Activated CD4-positive, alpha-beta T cell treated with anti-CD3 and anti-CD28 coated beads, Interleukin-2, Interleukin-4, amounts not matched to agents 100 ng/mL and 50 ng/mL, durations not matched to agents 16 hours and 8 hours (primary cell): ENCODE measurements around the gene LUZP2.

Experiments used
- DNase-seq: peaks from one replicate; pipeline ENCODE4 v3.0.0-alpha.2; 2020; ENCODE audit warnings: low spot score

Gene LUZP2

DNA sequence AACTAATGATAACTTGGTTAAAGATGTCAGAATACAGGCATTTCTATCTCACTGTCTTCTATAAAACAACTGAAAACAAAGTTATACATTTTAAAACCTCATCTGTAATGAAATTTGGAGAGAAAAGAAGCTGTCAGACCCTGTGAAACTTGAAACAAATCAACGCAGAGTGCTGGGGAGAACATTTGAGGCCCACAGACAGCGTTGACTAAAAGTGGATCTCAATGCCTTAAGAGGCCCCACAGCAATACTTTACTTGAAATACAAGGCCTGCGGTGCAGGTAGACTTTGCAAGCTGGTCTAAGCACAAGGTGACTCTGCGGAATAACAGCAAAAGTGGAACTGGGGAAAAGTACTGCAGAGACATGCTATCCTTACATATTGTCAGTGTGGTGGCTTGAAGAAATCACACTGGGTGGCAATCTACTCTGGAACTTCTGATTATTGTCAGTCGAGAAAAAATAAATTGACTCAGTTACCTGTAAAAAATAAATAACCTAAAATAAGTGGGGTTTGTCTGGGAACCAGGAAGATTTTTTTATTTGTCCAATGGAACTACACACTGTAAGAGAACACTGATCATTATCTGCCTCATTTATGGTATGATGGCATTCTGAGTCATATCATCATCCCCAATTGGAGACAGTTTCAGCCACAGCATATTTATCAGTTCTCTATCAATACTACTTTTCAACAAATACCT lies 138.9 kb downstream of the LUZP2 start:
- DNase-seq = no peak

DNA sequence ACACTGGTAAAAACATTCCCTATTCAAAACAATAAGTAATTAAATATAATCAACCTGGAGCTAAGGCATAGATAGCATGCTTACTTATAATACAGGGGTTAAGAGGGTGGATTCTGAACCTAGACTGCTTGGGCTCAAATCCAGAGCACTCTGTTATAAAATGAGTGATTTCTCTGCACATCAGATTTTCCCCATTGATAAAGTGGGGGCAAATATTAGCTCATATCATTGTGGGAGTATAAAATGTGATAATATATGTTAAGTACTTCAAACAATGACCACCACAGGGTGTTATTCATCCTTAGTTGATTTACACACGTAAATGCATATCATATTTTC lies 139.4 kb downstream of the LUZP2 start:
- DNase-seq = no peak

DNA sequence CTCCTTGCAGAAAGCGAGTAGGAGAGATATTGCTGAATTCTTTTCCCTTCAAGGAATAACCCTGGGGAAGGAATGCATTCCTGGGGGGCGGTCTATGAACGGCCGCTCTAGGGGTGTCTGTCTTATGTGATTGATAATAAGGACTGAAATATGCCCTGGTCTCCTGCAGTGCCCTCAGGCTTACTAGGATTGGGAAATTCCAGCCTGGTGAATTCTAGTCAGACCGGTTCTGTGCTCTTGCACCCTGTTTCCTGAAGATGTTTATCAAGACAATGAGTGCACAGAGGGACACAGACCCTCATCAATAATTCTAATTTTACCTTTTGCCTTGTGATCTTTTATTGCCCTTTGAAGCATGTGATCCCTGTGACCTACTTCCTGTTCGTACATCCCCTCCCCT lies 140.7 kb downstream of the LUZP2 start:
- no peak for DNase-seq

- no peak for DNase-seq
Measured at GRCh38 chr11:24642648-24643047, 145.8 kb downstream of the LUZP2 start.

GRCh38 chr11:24645563-24645962 lies 148.7 kb downstream of the LUZP2 start:
- DNase-seq = no peak

GRCh38 chr11:24651873-24652272 lies 155.0 kb downstream of the LUZP2 start:
- no peak for DNase-seq

GRCh38 chr11:24653901-24654300 lies 157.0 kb downstream of the LUZP2 start:
- no peak for DNase-seq

DNA sequence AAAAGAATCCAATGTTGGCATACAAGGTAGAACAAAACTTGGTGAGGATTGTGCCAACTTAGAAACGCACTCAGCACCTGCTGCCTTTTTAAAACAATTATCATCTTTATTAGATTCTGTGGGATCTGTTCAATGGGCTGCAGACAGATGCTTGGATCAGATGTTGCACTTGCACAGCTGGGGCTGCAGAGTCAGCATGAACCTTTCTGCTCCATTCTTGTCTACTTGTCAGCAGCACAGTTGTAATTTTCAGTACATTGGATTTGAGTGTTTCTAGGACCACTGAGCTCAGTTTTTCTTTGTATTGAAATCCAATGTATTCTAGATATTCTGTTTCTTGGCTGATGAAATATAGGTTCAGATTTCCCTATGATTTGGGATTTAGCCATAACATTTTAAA lies 164.5 kb downstream of the LUZP2 start:
- no peak for DNase-seq

- DNase-seq = no peak
Measured at GRCh38 chr11:24664399-24664798, 167.5 kb downstream of the LUZP2 start.

- no peak for DNase-seq
Measured at GRCh38 chr11:24667353-24667968, 170.6 kb downstream of the LUZP2 start.

DNA sequence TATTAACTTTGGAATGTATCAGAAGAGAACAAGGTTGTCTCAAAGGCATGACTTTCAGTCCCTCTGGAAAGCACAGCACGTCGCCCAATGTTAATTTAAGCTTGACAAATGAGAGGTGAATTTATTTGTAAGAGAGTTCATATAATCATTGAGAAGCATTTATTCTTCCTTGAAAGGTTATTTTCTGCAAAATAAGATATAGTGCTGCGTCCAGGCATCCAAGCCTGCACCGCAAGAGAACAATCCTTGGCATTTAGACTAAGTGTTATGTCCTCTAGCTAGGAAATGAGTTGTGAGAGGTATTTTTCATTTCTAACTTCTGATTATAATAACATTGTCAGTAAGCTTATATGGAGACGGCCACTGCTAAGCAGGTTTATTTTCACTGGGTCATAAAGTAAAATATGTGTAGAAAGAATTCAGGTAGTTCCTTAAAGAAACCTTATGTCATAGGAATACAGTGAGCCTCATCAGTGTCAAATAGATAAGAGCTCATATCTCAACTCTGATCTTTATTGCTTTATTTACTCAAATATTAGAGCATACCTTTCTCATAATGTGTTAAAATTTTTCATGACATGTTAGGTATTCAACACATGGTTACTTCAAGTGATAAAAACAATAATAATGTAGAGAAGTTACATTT lies 182.0 kb downstream of the LUZP2 start:
- DNase-seq = no peak

DNA sequence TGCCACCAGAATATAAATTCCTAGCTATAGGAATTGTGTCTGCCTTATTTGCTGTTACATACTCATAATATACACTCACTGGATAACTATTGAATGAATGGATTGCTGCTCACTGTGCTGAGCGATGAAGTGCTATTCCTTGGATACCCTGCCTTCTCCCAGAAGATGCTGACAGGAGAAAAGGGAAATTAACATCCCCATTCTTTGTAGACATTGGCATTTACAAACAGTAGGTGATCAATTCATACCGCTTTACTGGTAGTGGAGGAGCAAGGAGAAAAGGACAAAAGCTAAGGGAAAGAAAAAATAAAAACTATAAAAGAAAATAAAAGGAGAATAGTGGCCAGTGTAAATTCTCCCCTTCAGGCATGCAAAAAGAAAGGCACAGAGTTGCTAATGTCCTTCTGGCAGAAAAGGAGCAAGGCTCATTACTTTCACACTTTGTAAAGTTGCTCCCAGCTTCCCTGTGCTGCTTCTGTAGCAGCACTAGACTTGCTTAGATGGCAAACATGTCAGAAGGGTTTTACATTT lies 183.0 kb downstream of the LUZP2 start:
- DNase-seq = no peak

DNA sequence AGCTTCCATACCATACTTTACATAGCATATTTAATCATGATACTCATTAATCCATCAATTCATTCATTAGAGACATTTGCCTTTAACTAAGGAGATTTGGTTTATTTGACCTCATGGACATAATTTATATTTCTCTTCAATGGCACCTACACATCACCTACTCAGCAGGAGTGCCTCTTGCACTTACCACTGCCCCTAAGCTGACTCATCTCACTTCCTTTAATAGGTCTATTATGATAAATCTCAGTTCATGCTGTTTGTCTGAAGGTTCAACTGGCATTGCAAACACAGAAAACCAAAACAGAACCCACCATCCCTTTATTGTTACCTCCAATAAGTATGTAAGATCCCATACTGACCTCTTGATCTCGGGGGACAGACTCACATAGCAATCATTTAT lies 186.7 kb downstream of the LUZP2 start:
- no peak for DNase-seq

- DNase-seq = no peak
Measured at GRCh38 chr11:24685821-24686220, 189.0 kb downstream of the LUZP2 start.

- no peak for DNase-seq
Measured at GRCh38 chr11:24687531-24688147, 190.8 kb downstream of the LUZP2 start.

GRCh38 chr11:24688981-24689380 lies 192.1 kb downstream of the LUZP2 start:
- no peak for DNase-seq

DNA sequence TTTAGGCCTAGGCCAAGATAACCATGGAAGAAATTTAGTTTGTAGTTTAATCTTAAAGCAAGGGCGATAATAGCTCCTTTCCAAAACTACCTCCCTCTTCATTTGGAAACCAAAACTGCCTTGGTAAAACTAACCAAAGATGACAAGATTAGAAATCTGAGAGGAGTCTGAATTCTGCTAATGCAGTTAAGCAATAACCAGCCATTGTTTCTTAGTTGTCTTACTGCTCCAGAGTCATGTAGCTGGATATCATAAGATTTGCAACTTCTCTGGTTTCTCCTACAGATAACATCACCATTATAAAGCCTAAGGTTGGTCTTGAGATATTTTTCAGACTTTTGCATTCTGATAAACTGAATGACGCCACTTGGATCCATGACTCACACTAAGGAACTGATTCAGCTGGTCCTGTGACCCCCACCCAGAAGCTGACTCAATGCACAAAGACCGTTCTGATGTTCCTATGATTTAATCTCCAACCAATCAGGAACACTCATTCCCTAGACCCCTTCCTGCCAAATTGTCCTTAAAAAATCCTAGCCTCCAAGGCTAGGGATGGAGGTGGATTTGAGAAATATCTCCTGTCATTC lies 200.8 kb downstream of the LUZP2 start:
- DNase-seq = no peak

- DNase-seq = no peak
Measured at GRCh38 chr11:24704716-24705115, 207.9 kb downstream of the LUZP2 start.

GRCh38 chr11:24705474-24705873 lies 208.6 kb downstream of the LUZP2 start:
- DNase-seq = no peak

- no peak for DNase-seq
Measured at GRCh38 chr11:24708616-24709015, 211.8 kb downstream of the LUZP2 start.

- no peak for DNase-seq
Measured at GRCh38 chr11:24709928-24710565, 213.2 kb downstream of the LUZP2 start.

GRCh38 chr11:24714601-24715000 lies 217.7 kb downstream of the LUZP2 start:
- no peak for DNase-seq
